T-helper 1 cell treated with Interleukin-12 subunit alpha and Interleukin-12 subunit beta and Interleukin-4 antibody, amounts not matched to agents 30 μg/mL and 1 μg/mL, for 36 hours (primary cell): ENCODE measurements around the gene CACNA2D4.

Experiments used
- H3K27ac Mint-ChIP-seq: one replicate; pipeline ENCODE4 v1.8.0; 2021; ENCODE audit warnings: mild to moderate bottlenecking, mixed read lengths
- H3K27me3 Mint-ChIP-seq: one replicate; pipeline ENCODE4 v1.8.0; 2021; ENCODE audit warnings: low read depth, mixed read lengths
- H3K36me3 Mint-ChIP-seq: one replicate; pipeline ENCODE4 v1.8.0; 2021; ENCODE audit warnings: low read depth, mixed read lengths
- H3K4me1 Mint-ChIP-seq: one replicate; pipeline ENCODE4 v1.8.0; 2021; ENCODE audit warnings: low read depth, mixed read lengths
- H3K4me3 Mint-ChIP-seq: one replicate; pipeline ENCODE4 v1.8.0; 2021; ENCODE audit warnings: mild to moderate bottlenecking, moderate library complexity, mixed read lengths
- H3K9me3 Mint-ChIP-seq: one replicate; pipeline ENCODE4 v1.8.0; 2021; ENCODE audit warnings: mixed read lengths

CACNA2D4 gene

GRCh38 chr12:1815814-1816729, 102.4 kb downstream of the CACNA2D4 start:
- no peak overlapping the region for H3K27ac Mint-ChIP-seq
- peaks cover 27% of the 10 kb centered on the region for H3K27me3 Mint-ChIP-seq

GRCh38 chr12:1815108-1815507, 103.3 kb downstream of the CACNA2D4 start:
- Mint-ChIP-seq H3K27ac (no peak overlapping the region), H3K9me3 (no peaks in the 10 kb centered on the region), H3K27me3 (peaks cover 18% of the 10 kb centered on the region), H3K4me3 (no peak overlapping the region), H3K36me3 (no peaks in the 10 kb centered on the region), H3K4me1 (peaks cover 4% of the 10 kb centered on the region)

More at GRCh38 chr12:1815814-1816729, 102.4 kb downstream of the CACNA2D4 start:
- Mint-ChIP-seq H3K9me3 (no peaks in the 10 kb centered on the region), H3K36me3 (no peaks in the 10 kb centered on the region), H3K4me1 (peaks cover 4% of the 10 kb centered on the region), H3K4me3 (no peak overlapping the region)

- H3K4me3 Mint-ChIP-seq, result no peak overlapping the region
- H3K36me3 Mint-ChIP-seq, result no peaks in the 10 kb centered on the region
- H3K27me3 Mint-ChIP-seq, result peaks cover 10% of the 10 kb centered on the region
- H3K27ac Mint-ChIP-seq, result no peak overlapping the region
- no peaks in the 10 kb centered on the region for H3K9me3 Mint-ChIP-seq
- H3K4me1 Mint-ChIP-seq, result peaks cover 4% of the 10 kb centered on the region
Observed at GRCh38 chr12:1814266-1814665, 104.2 kb downstream of the CACNA2D4 start.

GRCh38 chr12:1812650-1813302, 105.7 kb downstream of the CACNA2D4 start:
- peaks cover 4% of the 10 kb centered on the region for H3K4me1 Mint-ChIP-seq
- H3K9me3 Mint-ChIP-seq, result no peaks in the 10 kb centered on the region
- H3K4me3 Mint-ChIP-seq, result no peak overlapping the region
- no peak overlapping the region for H3K27ac Mint-ChIP-seq
- peaks cover 5% of the 10 kb centered on the region for H3K27me3 Mint-ChIP-seq
- no peaks in the 10 kb centered on the region for H3K36me3 Mint-ChIP-seq

GRCh38 chr12:1811948-1812291, 106.5 kb downstream of the CACNA2D4 start:
- peak overlapping the region; percentile 58 for H3K4me3 Mint-ChIP-seq
- H3K36me3 Mint-ChIP-seq, result no peaks in the 10 kb centered on the region
- peaks cover 4% of the 10 kb centered on the region for H3K4me1 Mint-ChIP-seq
- peaks cover 5% of the 10 kb centered on the region for H3K27me3 Mint-ChIP-seq
- no peak overlapping the region for H3K27ac Mint-ChIP-seq
- H3K9me3 Mint-ChIP-seq, result no peaks in the 10 kb centered on the region

GRCh38 chr12:1811281-1811947, 107.0 kb downstream of the CACNA2D4 start:
- Mint-ChIP-seq H3K27me3 (peaks cover 5% of the 10 kb centered on the region), H3K4me3 (peak overlapping the region; percentile 58), H3K4me1 (peaks cover 4% of the 10 kb centered on the region), H3K27ac (peak overlapping the region; percentile 76), H3K36me3 (no peaks in the 10 kb centered on the region), H3K9me3 (no peaks in the 10 kb centered on the region)

- H3K4me3 Mint-ChIP-seq, result peak overlapping the region; percentile 58
- no peaks in the 10 kb centered on the region for H3K9me3 Mint-ChIP-seq
- peaks cover 5% of the 10 kb centered on the region for H3K27me3 Mint-ChIP-seq
- H3K36me3 Mint-ChIP-seq, result no peaks in the 10 kb centered on the region
- peaks cover 4% of the 10 kb centered on the region for H3K4me1 Mint-ChIP-seq
- no peak overlapping the region for H3K27ac Mint-ChIP-seq
Observed at GRCh38 chr12:1810931-1811280, 107.5 kb downstream of the CACNA2D4 start.

- H3K27me3 Mint-ChIP-seq, result peaks cover 5% of the 10 kb centered on the region
- H3K9me3 Mint-ChIP-seq, result no peaks in the 10 kb centered on the region
- peak overlapping the region; percentile 58 for H3K4me3 Mint-ChIP-seq
- H3K27ac Mint-ChIP-seq, result peak overlapping the region; percentile 61
- H3K4me1 Mint-ChIP-seq, result peaks cover 4% of the 10 kb centered on the region
- no peaks in the 10 kb centered on the region for H3K36me3 Mint-ChIP-seq
Observed at GRCh38 chr12:1810201-1810930, 108.1 kb downstream of the CACNA2D4 start.

GRCh38 chr12:1809591-1810190, 108.8 kb downstream of the CACNA2D4 start:
- Mint-ChIP-seq H3K9me3 (no peaks in the 10 kb centered on the region), H3K27ac (peak overlapping the region; percentile 55), H3K4me3 (no peak overlapping the region)

GRCh38 chr12:1808798-1809480, 109.5 kb downstream of the CACNA2D4 start:
- Mint-ChIP-seq H3K9me3 (no peaks in the 10 kb centered on the region), H3K27me3 (no peaks in the 10 kb centered on the region), H3K4me3 (no peak overlapping the region), H3K4me1 (peaks cover 9% of the 10 kb centered on the region), H3K27ac (peak overlapping the region; percentile 34), H3K36me3 (peaks cover 2% of the 10 kb centered on the region)

More at GRCh38 chr12:1809591-1810190, 108.8 kb downstream of the CACNA2D4 start:
- Mint-ChIP-seq H3K27me3 (peaks cover 4% of the 10 kb centered on the region), H3K4me1 (peaks cover 5% of the 10 kb centered on the region), H3K36me3 (no peaks in the 10 kb centered on the region)

GRCh38 chr12:1808036-1808797, 110.2 kb downstream of the CACNA2D4 start:
- Mint-ChIP-seq H3K27me3 (no peaks in the 10 kb centered on the region), H3K27ac (peak overlapping the region; percentile 34), H3K4me1 (peaks cover 9% of the 10 kb centered on the region), H3K9me3 (no peaks in the 10 kb centered on the region), H3K4me3 (no peak overlapping the region), H3K36me3 (peaks cover 2% of the 10 kb centered on the region)

- H3K27me3 Mint-ChIP-seq, result no peaks in the 10 kb centered on the region
- no peaks in the 10 kb centered on the region for H3K9me3 Mint-ChIP-seq
- no peak overlapping the region for H3K4me3 Mint-ChIP-seq
- peak overlapping the region; percentile 14 for H3K27ac Mint-ChIP-seq
- H3K4me1 Mint-ChIP-seq, result peaks cover 8% of the 10 kb centered on the region
- H3K36me3 Mint-ChIP-seq, result peaks cover 2% of the 10 kb centered on the region
Observed at GRCh38 chr12:1807087-1807860, 111.2 kb downstream of the CACNA2D4 start.
